HCT116 (cell line): ENCODE measurements around the gene C21orf91. TPM values are rescaled to one million over a fixed set of nuclear protein-coding genes. Genes with fewer than 3 reads are reported as not detected.

ENCODE experiments used
- ATAC-seq: fragments of 200-7000 bp; cut with Tn5 transposase; 2 replicates; pipeline ENCODE4 v1.9.1; 2020; ENCODE audit warnings: mild to moderate bottlenecking, moderate library complexity
- BruUV-seq: library from RNA; stranded (reverse); fragments of 400-500 nt; replicated peaks from 2 replicates; lab custom pipeline; 2021; lab: Mats Ljungman, UMichigan
- CTCF ChIA-PET: fragments of 300-600 bp; sonication (Branson Sonifier 250); formaldehyde crosslinking; loops from one replicate; lab custom pipeline; 2021; ENCODE audit warnings: antibody characterized with exemption; lab: Charles Lee
- POLR2A ChIA-PET: fragments of 300-600, 350-600 bp; sonication (Branson Sonifier 250); formaldehyde crosslinking; loops from one replicate; lab custom pipeline; 2021; ENCODE audit warnings: antibody characterized with exemption; lab: Charles Lee
- RAD21 ChIA-PET, 2 experiments: fragments of 300-600 bp; sonication (Branson Sonifier 250); formaldehyde crosslinking; loops; one replicate each; lab custom pipeline; 2023; ENCODE audit warnings: low total read pairs in 2 of 2; ENCODE audit not compliant: uncharacterized antibody in 2 of 2, unreplicated experiment in 2 of 2, low non-redundant PET in 1 of 2; lab: Charles Lee
- DNase-seq: peaks from one replicate; pipeline ENCODE4 v3.0.0-alpha.2; 2010; ENCODE audit warnings: low read depth, low spot score
- H2AFZ ChIP-seq: fragments of 200-600 bp; shearing (Covaris generic), sonication (generic); 2 replicates; pipeline ENCODE4 v1.6.1; 2017; ENCODE audit warnings: low read depth, mixed run types, mixed read lengths, antibody characterized with exemption, low read length; ENCODE audit not compliant: poor library complexity, severe bottlenecking
- H3K27ac ChIP-seq: 2 replicates; pipeline ENCODE4 v1.5.1; 2012; ENCODE audit warnings: low read depth, low read length
- H3K27me3 ChIP-seq: fragments of 200-600 bp; sonication (generic); 2 replicates; pipeline ENCODE4 v1.6.1; 2016; ENCODE audit warnings: mixed run types, low read length, mixed read lengths; ENCODE audit not compliant: insufficient read depth
- H3K36me3 ChIP-seq, 2 experiments: fragments of 200-500 bp in 1 of 2; fragments of 200-600 bp in 1 of 2; sonication (Bioruptor generic) in 1 of 2; sonication (generic) in 1 of 2; 2 replicates each; pipeline versions ENCODE4 v1.5.1 to v1.6.1; 2014 to 2016; ENCODE audit warnings: low read length in 2 of 2, inconsistent platforms in 1 of 2, mixed read lengths in 1 of 2, mixed run types in 1 of 2; ENCODE audit not compliant: insufficient read depth in 2 of 2, control insufficient read depth in 1 of 2
- H3K4me1 ChIP-seq, 2 experiments: fragments of 200-600 bp in 1 of 2; sonication (generic) in 1 of 2; 2 replicates each; pipeline versions ENCODE4 v1.5.1 to v1.6.1; 2012 to 2017; ENCODE audit warnings: low read length in 2 of 2, inconsistent platforms in 1 of 2, mild to moderate bottlenecking in 1 of 2, mixed read lengths in 1 of 2, mixed run types in 1 of 2, moderate library complexity in 1 of 2; ENCODE audit not compliant: insufficient read depth in 2 of 2, control insufficient read depth in 1 of 2
- H3K4me2 ChIP-seq: fragments of 200-600 bp; sonication (generic); 2 replicates; pipeline ENCODE4 v1.6.1; 2017; ENCODE audit warnings: mixed run types, low read length, mixed read lengths
- H3K4me3 ChIP-seq, 2 experiments: fragments of 200-600 bp in 1 of 2; sonication (generic) in 1 of 2; replicated peaks in 1 of 2; 2 replicates each; pipeline ENCODE4 v1.5.1; 2011 to 2016; ENCODE audit warnings: low read length in 2 of 2, control low read depth in 1 of 2, low read depth in 1 of 2, mild to moderate bottlenecking in 1 of 2, mixed read lengths in 1 of 2, mixed run types in 1 of 2
- H3K79me2 ChIP-seq: fragments of 200-600 bp; sonication (generic); 2 replicates; pipeline ENCODE4 v1.6.1; 2017; ENCODE audit warnings: mild to moderate bottlenecking, mixed run types, low read length, moderate library complexity, mixed read lengths; ENCODE audit not compliant: insufficient read depth
- H3K9ac ChIP-seq: fragments of 200-600 bp; sonication (generic); 2 replicates; pipeline ENCODE4 v1.6.1; 2016; ENCODE audit warnings: low read length, mixed read lengths
- H3K9me2 ChIP-seq: fragments of 200-600 bp; sonication (generic), shearing (Covaris generic); 2 replicates; pipeline ENCODE4 v1.6.1; 2017; ENCODE audit warnings: mixed run types, mild to moderate bottlenecking, moderate library complexity; ENCODE audit not compliant: insufficient read depth
- H3K9me3 ChIP-seq, 2 experiments: fragments of 200-500 bp in 1 of 2; fragments of 200-600 bp in 1 of 2; sonication (Bioruptor generic) in 1 of 2; sonication (generic) in 1 of 2; 2 replicates each; pipeline ENCODE4 v1.6.1; 2014 to 2017; ENCODE audit warnings: low read length in 2 of 2, mixed read lengths in 2 of 2, inconsistent platforms in 1 of 2, low read depth in 1 of 2, mild to moderate bottlenecking in 1 of 2, mixed run types in 1 of 2, moderate library complexity in 1 of 2; ENCODE audit not compliant: control insufficient read depth in 1 of 2, insufficient read depth in 1 of 2
- H4K20me1 ChIP-seq: fragments of 200-600 bp; sonication (generic), shearing (Covaris generic); 2 replicates; pipeline ENCODE4 v1.6.1; 2017; ENCODE audit warnings: mixed run types, mild to moderate bottlenecking, moderate library complexity; ENCODE audit not compliant: insufficient read depth
- ATF3 ChIP-seq: IDR thresholded peaks from 2 replicates; pipeline ENCODE4 v1.6.1; 2012
- CBX3 ChIP-seq: IDR thresholded peaks from 2 replicates; pipeline ENCODE4 v1.6.1; 2012; ENCODE audit warnings: low read depth
- CEBPB ChIP-seq: IDR thresholded peaks from 2 replicates; pipeline ENCODE4 v1.6.1; 2012; ENCODE audit warnings: low read depth
- CTCF ChIP-seq, 3 experiments: fragments of 200-600 bp in 1 of 3; sonication (generic) in 1 of 3; IDR thresholded peaks in 2 of 3; conservative IDR thresholded peaks in 1 of 3; 2 replicates each; pipeline ENCODE4 v1.5.1; 2012 to 2017; ENCODE audit warnings: low read depth in 2 of 3, low read length in 2 of 3, antibody characterized with exemption in 1 of 3, borderline replicate concordance in 1 of 3, control low read depth in 1 of 3, mild to moderate bottlenecking in 1 of 3, mixed read lengths in 1 of 3, mixed run types in 1 of 3, moderate library complexity in 1 of 3; ENCODE audit not compliant: insufficient read depth in 1 of 3
- EGR1 ChIP-seq: IDR thresholded peaks from 2 replicates; pipeline ENCODE4 v1.6.1; 2012; ENCODE audit warnings: low read depth
- ELF1 ChIP-seq: IDR thresholded peaks from 2 replicates; pipeline ENCODE4 v1.6.1; 2012; ENCODE audit warnings: low read depth, borderline replicate concordance
- EZH2 ChIP-seq: fragments of 200-600 bp; sonication (generic); IDR thresholded peaks from 2 replicates; pipeline ENCODE4 v1.6.1; 2017; ENCODE audit warnings: antibody characterized with exemption, mixed run types
- EZH2phosphoT487 ChIP-seq: fragments of 200-600 bp; IDR thresholded peaks from 2 replicates; pipeline ENCODE4 v1.6.1; 2018; ENCODE audit warnings: antibody characterized with exemption, borderline replicate concordance
- FOSL1 ChIP-seq: IDR thresholded peaks from 2 replicates; pipeline ENCODE4 v1.6.1; 2012; ENCODE audit warnings: low read depth
- JUND ChIP-seq: IDR thresholded peaks from 2 replicates; pipeline ENCODE4 v1.6.1; 2012
- MAX ChIP-seq: IDR thresholded peaks from 2 replicates; pipeline ENCODE4 v1.6.1; 2012
- POLR2A ChIP-seq: IDR thresholded peaks from 2 replicates; pipeline ENCODE4 v1.7.0; 2011; ENCODE audit warnings: borderline replicate concordance; ENCODE audit not compliant: insufficient read depth, insufficient read length; ENCODE audit errors: extremely low read depth
- POLR2AphosphoS5 ChIP-seq: IDR thresholded peaks from 2 replicates; pipeline ENCODE4 v1.6.1; 2011; ENCODE audit warnings: mild to moderate bottlenecking, low read depth, low read length, moderate library complexity
- RAD21 ChIP-seq: IDR thresholded peaks from 2 replicates; pipeline ENCODE4 v1.6.1; 2012; ENCODE audit warnings: low read depth, mild to moderate bottlenecking
- REST ChIP-seq: IDR thresholded peaks from 2 replicates; pipeline ENCODE4 v1.6.1; 2012; ENCODE audit warnings: low read depth
- SIN3A ChIP-seq: IDR thresholded peaks from 2 replicates; pipeline ENCODE4 v1.6.1; 2012; ENCODE audit warnings: low read depth
- SRF ChIP-seq: IDR thresholded peaks from 2 replicates; pipeline ENCODE4 v1.6.1; 2012; ENCODE audit warnings: low read depth
- YY1 ChIP-seq: IDR thresholded peaks from 2 replicates; pipeline ENCODE4 v1.6.1; 2011; ENCODE audit warnings: low read length, low read depth, moderate library complexity, mild to moderate bottlenecking; ENCODE audit not compliant: insufficient replicate concordance; ENCODE audit errors: extremely low read depth
- ZBTB33 ChIP-seq: IDR thresholded peaks from 2 replicates; pipeline ENCODE4 v1.6.1; 2011; ENCODE audit warnings: mild to moderate bottlenecking, low read length, moderate library complexity; ENCODE audit not compliant: insufficient replicate concordance; ENCODE audit errors: extremely low read depth
- ZNF274 ChIP-seq: fragments of 200-500 bp; sonication (Bioruptor generic); IDR thresholded peaks from 2 replicates; pipeline ENCODE4 v1.6.1; 2014; ENCODE audit warnings: mild to moderate bottlenecking, low read depth, low read length, inconsistent platforms
- intact Hi-C: fragments of 100-400 bp; cut with micrococcal nuclease; formaldehyde crosslinking; loops from 2 replicates; pipeline ENCODE4 v1.10.0; 2022
- total RNA-seq: library from RNA; stranded (reverse); gene quantifications from one replicate; pipeline ENCODE4 v1.2.1, GENCODE V29; 2021; ENCODE audit not compliant: unreplicated experiment

C21orf91 gene
- total RNA-seq, 1 experiment from 2014 or later, result 17.7 TPM

- no peaks in the 10 kb centered on the region for H3K27me3 ChIP-seq
Observed at GRCh38 chr21:17777072-17777765, 41.9 kb downstream of the C21orf91 start.

More at GRCh38 chr21:17777072-17777765, 41.9 kb downstream of the C21orf91 start:
- ChIA-PET POLR2A (no interaction called here), CTCF (no interaction called here), RAD21 (no interaction called here)
- H2AFZ ChIP-seq, result no peak overlapping the region
- TF ChIP-seq CBX3 (no peak), ELF1 (no peak), POLR2A (no peak), MAX (no peak), FOSL1 (no peak), EZH2 (no peak), JUND (no peak), ATF3 (no peak), RAD21 (no peak), SIN3A (no peak), ZNF274 (no peak), CTCF (IDR thresholded peaks at IDR 0.05 in 2 of 3, conservative IDR thresholded peaks at IDR 0.05 in 1 of 3; ENCODE audit: borderline replicate concordance in 1 of 3, insufficient read depth in 1 of 3, low read depth in 2 of 3, low read length in 2 of 3) (no peak), YY1 (no peak), CEBPB (no peak), ZBTB33 (no peak), POLR2AphosphoS5 (no peak), REST (no peak), SRF (no peak), EGR1 (no peak), EZH2phosphoT487 (no peak)
- DNase-seq, result no peak
- H3K27ac ChIP-seq, result no peak overlapping the region
- H3K4me2 ChIP-seq, result no peak overlapping the region
- no peaks in the 10 kb centered on the region for H3K79me2 ChIP-seq
- no peak overlapping the region for H3K4me3 ChIP-seq
- no peaks in the 10 kb centered on the region for H4K20me1 ChIP-seq
- no peak for ATAC-seq
- no peak overlapping the region for H3K9ac ChIP-seq
- no TSS peak for BruUV-seq
- H3K9me3 ChIP-seq, result no peaks in the 10 kb centered on the region
- H3K36me3 ChIP-seq, result no peaks in the 10 kb centered on the region
- H3K4me1 ChIP-seq, result no peaks in the 10 kb centered on the region
- H3K9me2 ChIP-seq, result no peaks in the 10 kb centered on the region
- intact Hi-C loops, result no loop called here
